Bronchial epithelial cell (primary cell): ENCODE results near the gene PIP5KL1. TPM values are rescaled to one million over a fixed set of nuclear protein-coding genes. Genes with fewer than 3 reads are reported as not detected.

Experiments
- DNase-seq: peaks from one replicate; pipeline ENCODE4 v3.0.0-alpha.2; 2010; ENCODE audit warnings: low read depth
- FAIRE-seq: peaks from 2 replicates; lab custom pipeline; 2011; peaks lifted over from hg19 to GRCh38; lab: Jason Lieb, UNC
- H3K27me3 ChIP-seq: 2 replicates; pipeline ENCODE4 v1.5.1; 2011; ENCODE audit warnings: low read length; ENCODE audit not compliant: control insufficient read depth, insufficient read depth
- H3K36me3 ChIP-seq: 2 replicates; pipeline ENCODE4 v1.5.1; 2011; ENCODE audit warnings: low read length; ENCODE audit not compliant: control insufficient read depth, insufficient read depth
- H3K4me3 ChIP-seq: 2 replicates; pipeline ENCODE4 v1.5.1; 2011; ENCODE audit warnings: mild to moderate bottlenecking, low read depth, low read length, control low read depth
- total RNA-seq: library from RNA; depleted of rRNA; stranded (reverse); fragments of >200 nt; gene quantifications from 2 replicates; pipeline ENCODE4 v1.2.1, GENCODE V29; 2014
- TF ChIP-seq, protein P1 (sequence below): IDR thresholded peaks from 2 replicates; pipeline ENCODE4 v1.5.1; 2011; ENCODE audit warnings: mild to moderate bottlenecking, moderate library complexity, low read length, control low read depth, inconsistent platforms; ENCODE audit not compliant: insufficient read depth, severe bottlenecking

PIP5KL1 gene
- total RNA-seq, 1 donor from 2014 or later: 2.1 TPM

DNA sequence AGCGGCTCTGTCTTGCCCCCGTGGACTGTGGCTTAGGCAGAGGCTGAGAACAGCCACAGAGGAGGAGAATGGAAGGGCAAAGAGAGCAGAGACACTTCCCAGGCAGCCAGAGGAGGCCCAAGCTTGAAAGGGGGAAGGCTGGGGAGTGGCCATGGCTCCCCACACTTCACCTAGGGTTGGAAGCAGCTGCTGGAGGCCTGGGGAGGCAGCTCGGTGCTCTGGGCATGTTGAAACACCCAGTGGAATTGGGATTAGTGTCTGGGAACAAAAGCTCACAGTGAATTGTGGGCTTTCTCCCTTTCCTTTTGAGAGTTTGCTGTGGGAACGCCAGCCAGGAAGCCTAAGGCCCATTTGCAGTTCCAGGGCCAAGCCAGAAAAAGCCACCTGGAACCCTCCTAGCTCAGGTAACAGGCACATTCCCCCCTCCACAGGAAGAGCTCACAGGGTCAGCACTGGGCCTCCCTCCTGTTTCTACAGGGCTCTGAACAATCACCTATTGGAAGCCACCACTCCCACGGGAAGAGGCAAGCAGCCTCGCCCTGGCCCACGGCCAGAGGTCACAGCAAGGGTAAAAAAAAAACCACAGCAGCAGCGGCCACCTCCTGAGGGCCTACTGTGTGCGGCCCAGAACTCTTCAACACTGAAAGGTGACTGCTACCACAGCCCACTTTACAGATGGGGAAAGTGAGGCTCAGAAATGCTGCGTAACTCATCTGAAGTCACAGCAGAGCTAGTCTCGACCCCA is 30.0 kb upstream of the PIP5KL1 start:
- no peaks in the 10 kb centered on the region for H3K27me3 ChIP-seq
- peaks cover 1% of the 10 kb centered on the region for H3K36me3 ChIP-seq
- DNase-seq (no peak), FAIRE-seq (no peak)
- H3K4me3 ChIP-seq: no peak overlapping the region
- TF ChIP-seq, protein P1, sequence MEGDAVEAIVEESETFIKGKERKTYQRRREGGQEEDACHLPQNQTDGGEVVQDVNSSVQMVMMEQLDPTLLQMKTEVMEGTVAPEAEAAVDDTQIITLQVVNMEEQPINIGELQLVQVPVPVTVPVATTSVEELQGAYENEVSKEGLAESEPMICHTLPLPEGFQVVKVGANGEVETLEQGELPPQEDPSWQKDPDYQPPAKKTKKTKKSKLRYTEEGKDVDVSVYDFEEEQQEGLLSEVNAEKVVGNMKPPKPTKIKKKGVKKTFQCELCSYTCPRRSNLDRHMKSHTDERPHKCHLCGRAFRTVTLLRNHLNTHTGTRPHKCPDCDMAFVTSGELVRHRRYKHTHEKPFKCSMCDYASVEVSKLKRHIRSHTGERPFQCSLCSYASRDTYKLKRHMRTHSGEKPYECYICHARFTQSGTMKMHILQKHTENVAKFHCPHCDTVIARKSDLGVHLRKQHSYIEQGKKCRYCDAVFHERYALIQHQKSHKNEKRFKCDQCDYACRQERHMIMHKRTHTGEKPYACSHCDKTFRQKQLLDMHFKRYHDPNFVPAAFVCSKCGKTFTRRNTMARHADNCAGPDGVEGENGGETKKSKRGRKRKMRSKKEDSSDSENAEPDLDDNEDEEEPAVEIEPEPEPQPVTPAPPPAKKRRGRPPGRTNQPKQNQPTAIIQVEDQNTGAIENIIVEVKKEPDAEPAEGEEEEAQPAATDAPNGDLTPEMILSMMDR: no peak

DNA sequence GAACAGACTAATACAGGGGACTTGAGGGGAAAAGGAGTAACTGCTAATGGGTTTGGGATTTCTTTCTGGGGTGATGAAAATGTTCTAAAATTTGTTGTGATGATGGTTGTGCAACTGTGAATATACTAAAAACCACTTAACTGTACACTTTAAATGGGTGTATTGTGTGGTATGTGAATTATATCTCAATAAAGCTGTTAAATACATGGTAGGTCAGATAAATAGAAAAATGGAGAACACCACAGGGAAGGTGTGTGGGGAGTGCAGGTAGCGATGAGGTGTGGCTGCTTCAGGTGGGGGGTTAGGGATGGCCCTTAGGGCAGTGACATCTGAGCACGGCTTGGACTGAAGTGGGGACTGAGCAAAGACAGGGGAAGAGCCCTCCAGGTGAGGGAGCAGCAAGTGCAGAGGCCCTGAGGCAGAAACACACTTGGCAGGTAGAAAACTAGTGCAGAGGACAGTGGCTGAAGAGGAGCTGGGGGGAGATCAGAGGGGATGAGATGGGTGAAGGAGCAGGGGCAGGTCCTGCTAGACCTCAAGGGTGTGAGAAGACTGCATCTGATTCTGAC is 29.3 kb upstream of the PIP5KL1 start:
- Histone ChIP-seq H3K27me3 (no peaks in the 10 kb centered on the region), H3K36me3 (peaks cover 1% of the 10 kb centered on the region), H3K4me3 (no peak overlapping the region)
- no peak for DNase-seq
- TF ChIP-seq, protein P1: no peak
- FAIRE-seq: no peak

DNA sequence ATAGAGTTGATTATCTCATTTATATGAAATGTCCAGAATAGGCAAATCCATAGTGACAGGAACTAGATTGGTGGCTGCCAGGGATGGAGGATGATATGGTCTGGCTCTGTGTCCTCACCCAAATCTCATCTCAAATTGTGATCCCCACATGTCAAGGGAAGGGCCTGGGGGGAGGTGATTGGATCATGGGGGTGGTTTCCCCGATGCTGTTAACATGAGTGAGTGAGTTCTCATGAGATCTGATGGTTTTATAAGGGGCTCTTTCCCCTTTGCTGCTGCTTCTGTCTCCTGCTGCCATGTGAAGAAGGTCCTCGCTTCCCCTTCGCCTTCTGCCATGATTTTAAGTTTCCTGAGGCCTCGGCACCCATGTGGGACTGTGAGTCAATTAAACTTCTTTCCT is 28.8 kb upstream of the PIP5KL1 start:
- Histone ChIP-seq H3K27me3 (no peaks in the 10 kb centered on the region), H3K4me3 (no peak overlapping the region), H3K36me3 (peaks cover 1% of the 10 kb centered on the region)
- no peak for FAIRE-seq
- DNase-seq: no peak
- TF ChIP-seq, protein P1: no peak

DNA sequence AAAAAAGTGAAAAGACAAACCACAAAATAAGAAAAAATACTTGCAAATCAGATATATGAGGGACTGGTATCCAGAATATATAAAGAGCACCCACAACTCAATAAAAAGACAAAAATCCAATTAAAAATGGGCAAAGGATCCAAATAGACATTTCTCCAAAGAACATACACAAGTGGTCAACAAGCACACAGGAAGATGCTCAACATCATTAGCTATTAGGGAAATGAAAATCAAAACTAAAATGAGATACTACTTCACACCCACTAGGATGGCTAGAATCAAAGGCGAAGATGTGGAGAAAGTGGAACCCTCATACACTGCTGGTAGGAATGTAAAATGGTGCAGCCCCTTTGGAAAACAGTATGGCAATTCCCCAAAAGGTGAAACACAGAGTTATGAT is 28.2 kb upstream of the PIP5KL1 start:
- no peak for FAIRE-seq
- TF ChIP-seq, protein P1: no peak

DNA sequence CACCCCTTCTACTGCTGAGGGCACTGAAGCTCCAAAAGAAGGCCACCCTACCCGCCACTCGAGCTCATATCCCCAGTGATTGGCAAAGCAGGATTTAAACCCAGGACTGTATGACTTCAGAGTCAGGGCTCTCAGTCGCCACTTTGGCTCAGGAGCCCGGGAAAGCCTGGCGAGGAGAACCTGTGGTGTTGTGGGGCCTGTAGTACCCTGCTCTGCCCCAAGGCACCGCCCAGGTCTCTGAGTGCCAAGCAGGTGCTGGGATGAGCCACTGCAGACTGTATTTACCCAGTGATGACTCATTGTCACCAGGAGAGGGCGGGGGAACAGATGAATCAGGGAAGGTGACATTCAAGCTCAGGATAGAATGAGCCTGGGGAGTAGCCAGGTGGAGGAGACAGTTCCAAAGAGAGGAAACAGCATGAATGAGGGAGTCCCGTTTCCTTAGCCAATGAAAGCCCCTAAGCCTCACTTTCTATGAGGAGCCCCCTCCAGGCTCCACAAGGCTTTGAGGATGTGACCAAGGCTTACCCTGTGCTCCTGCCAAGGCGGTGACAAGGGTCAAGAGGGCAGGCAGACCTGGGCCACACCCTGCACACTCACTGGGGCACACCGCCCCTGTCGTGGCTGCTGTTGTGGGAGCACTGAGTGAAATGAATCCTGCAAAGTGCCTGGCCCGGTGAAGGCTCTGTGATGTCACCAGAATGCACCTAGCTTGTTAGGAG is 24.9 kb upstream of the PIP5KL1 start:
- H3K36me3 ChIP-seq: peaks cover 1% of the 10 kb centered on the region
- H3K27me3 ChIP-seq: no peaks in the 10 kb centered on the region
- H3K4me3 ChIP-seq: no peak overlapping the region
- TF ChIP-seq, protein P1: peak; percentile 42
- FAIRE-seq: peak; percentile 36
- peak; percentile 77 for DNase-seq

More for the DNA sequence above, 28.2 kb upstream of the PIP5KL1 start:
- Histone ChIP-seq H3K27me3 (no peaks in the 10 kb centered on the region), H3K4me3 (no peak overlapping the region), H3K36me3 (peaks cover 1% of the 10 kb centered on the region)
- no peak for DNase-seq
